ENCODE measurements around the gene FAM98C.

DNA sequence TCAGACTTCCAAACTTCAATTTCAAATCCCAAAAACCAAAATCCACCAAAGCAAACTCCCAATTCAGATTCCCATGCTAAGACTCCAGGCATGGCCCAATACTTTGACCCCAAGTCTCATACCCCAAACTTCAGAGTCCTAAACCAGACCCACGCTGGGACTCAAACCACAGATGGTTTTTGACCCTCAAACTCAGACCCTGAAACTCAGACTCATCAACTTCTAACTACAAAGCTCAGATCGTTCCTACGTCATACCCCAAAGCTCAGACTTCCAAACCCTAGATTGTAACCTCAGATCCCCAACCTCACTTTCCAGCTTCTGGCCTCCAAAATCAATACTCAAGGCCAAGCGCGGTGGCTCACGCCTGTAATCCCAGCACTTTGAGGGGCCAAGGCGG lies 42.5 kb downstream of the FAM98C start:
- TF ChIP-seq, protein P1, sequence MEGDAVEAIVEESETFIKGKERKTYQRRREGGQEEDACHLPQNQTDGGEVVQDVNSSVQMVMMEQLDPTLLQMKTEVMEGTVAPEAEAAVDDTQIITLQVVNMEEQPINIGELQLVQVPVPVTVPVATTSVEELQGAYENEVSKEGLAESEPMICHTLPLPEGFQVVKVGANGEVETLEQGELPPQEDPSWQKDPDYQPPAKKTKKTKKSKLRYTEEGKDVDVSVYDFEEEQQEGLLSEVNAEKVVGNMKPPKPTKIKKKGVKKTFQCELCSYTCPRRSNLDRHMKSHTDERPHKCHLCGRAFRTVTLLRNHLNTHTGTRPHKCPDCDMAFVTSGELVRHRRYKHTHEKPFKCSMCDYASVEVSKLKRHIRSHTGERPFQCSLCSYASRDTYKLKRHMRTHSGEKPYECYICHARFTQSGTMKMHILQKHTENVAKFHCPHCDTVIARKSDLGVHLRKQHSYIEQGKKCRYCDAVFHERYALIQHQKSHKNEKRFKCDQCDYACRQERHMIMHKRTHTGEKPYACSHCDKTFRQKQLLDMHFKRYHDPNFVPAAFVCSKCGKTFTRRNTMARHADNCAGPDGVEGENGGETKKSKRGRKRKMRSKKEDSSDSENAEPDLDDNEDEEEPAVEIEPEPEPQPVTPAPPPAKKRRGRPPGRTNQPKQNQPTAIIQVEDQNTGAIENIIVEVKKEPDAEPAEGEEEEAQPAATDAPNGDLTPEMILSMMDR (IDR thresholded peaks at IDR 0.05), result no peak
- TF ChIP-seq POLR2A (IDR thresholded peaks at IDR 0.05), result no peak

Data from prostate gland (tissue), 2 donors.